ENCODE data around the gene MRGPRX2. TPM values are rescaled to one million over a fixed set of nuclear protein-coding genes. Genes with fewer than 3 reads are reported as not detected.

Gene MRGPRX2
- total RNA-seq, 4 donors from 2014 or later = 0.13 to 0.49 TPM; not detected in 2

GRCh38 chr11:19073454-19074415 lies 13.2 kb upstream of the MRGPRX2 start:
- WGBS, 2 donors = 63 to 65% methylated on average over 10 of the region's 10 CpGs
- no peak for DNase-seq (ENCODE audit: low spot score in 2 of 2)
- no peak overlapping the region for H3K4me3 ChIP-seq (ENCODE audit: low read depth, poor library complexity, severe bottlenecking)
- TF ChIP-seq CTCF (IDR thresholded peaks at IDR 0.05) (no peak), POLR2A (IDR thresholded peaks at IDR 0.05) (no peak)
- intact Hi-C loops (cut with DNase I; ENCODE audit: low total_unique reads) = no loop called here

GRCh38 chr11:19072464-19072863 lies 11.9 kb upstream of the MRGPRX2 start:
- no peak for DNase-seq (ENCODE audit: low spot score in 2 of 2)

GRCh38 chr11:19071255-19071654 lies 10.7 kb upstream of the MRGPRX2 start:
- 2% methylated on average over 11 of the region's 11 CpGs for WGBS, 2 donors
- TF ChIP-seq CTCF (IDR thresholded peaks at IDR 0.05) (peak in 1 of 3 donors; percentile 76), POLR2A (IDR thresholded peaks at IDR 0.05) (no peak)
- peak; percentile 41 to 87 for DNase-seq (ENCODE audit: low spot score in 2 of 2)
- H3K4me3 ChIP-seq (ENCODE audit: low read depth, poor library complexity, severe bottlenecking) = no peak overlapping the region
- intact Hi-C loops (cut with DNase I; ENCODE audit: low total_unique reads) = loop anchor here (2.0 kb wide), 1 partner anchor 482 kb away; no protein-coding TSS in a partner anchor

More at GRCh38 chr11:19072464-19072863, 11.9 kb upstream of the MRGPRX2 start:
- TF ChIP-seq CTCF (IDR thresholded peaks at IDR 0.05) (no peak), POLR2A (IDR thresholded peaks at IDR 0.05) (no peak)
- H3K4me3 ChIP-seq (ENCODE audit: low read depth, poor library complexity, severe bottlenecking) = no peak overlapping the region
- 68 to 70% methylated on average over 5 of the region's 5 CpGs for WGBS, 2 donors
- intact Hi-C loops (cut with DNase I; ENCODE audit: low total_unique reads) = no loop called here

- no peak for TF ChIP-seq CTCF (IDR thresholded peaks at IDR 0.05)
- intact Hi-C loops (cut with DNase I; ENCODE audit: low total_unique reads) = no loop called here
- WGBS, 2 donors = 58 to 62% methylated on average over 5 of the region's 5 CpGs
- no peak overlapping the region for H3K4me3 ChIP-seq (ENCODE audit: low read depth, poor library complexity, severe bottlenecking)
- no peak for DNase-seq (ENCODE audit: low spot score in 2 of 2)
These were observed 684 bp downstream of the MRGPRX2 start for GRCh38 chr11:19059833-19060232.

- TF ChIP-seq POLR2A (IDR thresholded peaks at IDR 0.05) = no peak
- TF ChIP-seq CTCF (IDR thresholded peaks at IDR 0.05) = no peak
- WGBS, 2 donors = 76 to 82% methylated on average over 17 of the region's 17 CpGs
- intact Hi-C loops (cut with DNase I; ENCODE audit: low total_unique reads) = no loop called here
- no peak for DNase-seq (ENCODE audit: low spot score in 2 of 2)
- no peak overlapping the region for H3K4me3 ChIP-seq (ENCODE audit: low read depth, poor library complexity, severe bottlenecking)
These were observed 4.6 kb downstream of the MRGPRX2 start for GRCh38 chr11:19055905-19056304.
